HCT116 (cell line): ENCODE results near the gene TSPAN7. TPM values are rescaled to one million over a fixed set of nuclear protein-coding genes. Genes with fewer than 3 reads are reported as not detected.

Source experiments
- ATAC-seq: fragments of 200-7000 bp; cut with Tn5 transposase; 2 replicates; pipeline ENCODE4 v1.9.1; 2020; ENCODE audit warnings: mild to moderate bottlenecking, moderate library complexity
- BruUV-seq: library from RNA; stranded (reverse); fragments of 400-500 nt; replicated peaks from 2 replicates; lab custom pipeline; 2021; lab: Mats Ljungman, UMichigan
- CTCF ChIA-PET: fragments of 300-600 bp; sonication (Branson Sonifier 250); formaldehyde crosslinking; loops from one replicate; lab custom pipeline; 2021; ENCODE audit warnings: antibody characterized with exemption; lab: Charles Lee
- POLR2A ChIA-PET: fragments of 300-600, 350-600 bp; sonication (Branson Sonifier 250); formaldehyde crosslinking; loops from one replicate; lab custom pipeline; 2021; ENCODE audit warnings: antibody characterized with exemption; lab: Charles Lee
- RAD21 ChIA-PET, 2 experiments: fragments of 300-600 bp; sonication (Branson Sonifier 250); formaldehyde crosslinking; loops; one replicate each; lab custom pipeline; 2023; ENCODE audit warnings: low total read pairs in 2 of 2; ENCODE audit not compliant: uncharacterized antibody in 2 of 2, unreplicated experiment in 2 of 2, low non-redundant PET in 1 of 2; lab: Charles Lee
- DNase-seq: peaks from one replicate; pipeline ENCODE4 v3.0.0-alpha.2; 2010; ENCODE audit warnings: low read depth, low spot score
- H2AFZ ChIP-seq: fragments of 200-600 bp; shearing (Covaris generic), sonication (generic); 2 replicates; pipeline ENCODE4 v1.6.1; 2017; ENCODE audit warnings: low read depth, mixed run types, mixed read lengths, antibody characterized with exemption, low read length; ENCODE audit not compliant: poor library complexity, severe bottlenecking
- H3K27ac ChIP-seq: 2 replicates; pipeline ENCODE4 v1.5.1; 2012; ENCODE audit warnings: low read depth, low read length
- H3K27me3 ChIP-seq: fragments of 200-600 bp; sonication (generic); 2 replicates; pipeline ENCODE4 v1.6.1; 2016; ENCODE audit warnings: mixed run types, low read length, mixed read lengths; ENCODE audit not compliant: insufficient read depth
- H3K36me3 ChIP-seq, 2 experiments: fragments of 200-500 bp in 1 of 2; fragments of 200-600 bp in 1 of 2; sonication (Bioruptor generic) in 1 of 2; sonication (generic) in 1 of 2; 2 replicates each; pipeline versions ENCODE4 v1.5.1 to v1.6.1; 2014 to 2016; ENCODE audit warnings: low read length in 2 of 2, inconsistent platforms in 1 of 2, mixed read lengths in 1 of 2, mixed run types in 1 of 2; ENCODE audit not compliant: insufficient read depth in 2 of 2, control insufficient read depth in 1 of 2
- H3K4me1 ChIP-seq, 2 experiments: fragments of 200-600 bp in 1 of 2; sonication (generic) in 1 of 2; 2 replicates each; pipeline versions ENCODE4 v1.5.1 to v1.6.1; 2012 to 2017; ENCODE audit warnings: low read length in 2 of 2, inconsistent platforms in 1 of 2, mild to moderate bottlenecking in 1 of 2, mixed read lengths in 1 of 2, mixed run types in 1 of 2, moderate library complexity in 1 of 2; ENCODE audit not compliant: insufficient read depth in 2 of 2, control insufficient read depth in 1 of 2
- H3K4me2 ChIP-seq: fragments of 200-600 bp; sonication (generic); 2 replicates; pipeline ENCODE4 v1.6.1; 2017; ENCODE audit warnings: mixed run types, low read length, mixed read lengths
- H3K4me3 ChIP-seq, 2 experiments: fragments of 200-600 bp in 1 of 2; sonication (generic) in 1 of 2; replicated peaks in 1 of 2; 2 replicates each; pipeline ENCODE4 v1.5.1; 2011 to 2016; ENCODE audit warnings: low read length in 2 of 2, control low read depth in 1 of 2, low read depth in 1 of 2, mild to moderate bottlenecking in 1 of 2, mixed read lengths in 1 of 2, mixed run types in 1 of 2
- H3K79me2 ChIP-seq: fragments of 200-600 bp; sonication (generic); 2 replicates; pipeline ENCODE4 v1.6.1; 2017; ENCODE audit warnings: mild to moderate bottlenecking, mixed run types, low read length, moderate library complexity, mixed read lengths; ENCODE audit not compliant: insufficient read depth
- H3K9ac ChIP-seq: fragments of 200-600 bp; sonication (generic); 2 replicates; pipeline ENCODE4 v1.6.1; 2016; ENCODE audit warnings: low read length, mixed read lengths
- H3K9me2 ChIP-seq: fragments of 200-600 bp; sonication (generic), shearing (Covaris generic); 2 replicates; pipeline ENCODE4 v1.6.1; 2017; ENCODE audit warnings: mixed run types, mild to moderate bottlenecking, moderate library complexity; ENCODE audit not compliant: insufficient read depth
- H3K9me3 ChIP-seq, 2 experiments: fragments of 200-500 bp in 1 of 2; fragments of 200-600 bp in 1 of 2; sonication (Bioruptor generic) in 1 of 2; sonication (generic) in 1 of 2; 2 replicates each; pipeline ENCODE4 v1.6.1; 2014 to 2017; ENCODE audit warnings: low read length in 2 of 2, mixed read lengths in 2 of 2, inconsistent platforms in 1 of 2, low read depth in 1 of 2, mild to moderate bottlenecking in 1 of 2, mixed run types in 1 of 2, moderate library complexity in 1 of 2; ENCODE audit not compliant: control insufficient read depth in 1 of 2, insufficient read depth in 1 of 2
- H4K20me1 ChIP-seq: fragments of 200-600 bp; sonication (generic), shearing (Covaris generic); 2 replicates; pipeline ENCODE4 v1.6.1; 2017; ENCODE audit warnings: mixed run types, mild to moderate bottlenecking, moderate library complexity; ENCODE audit not compliant: insufficient read depth
- CBX3 ChIP-seq: IDR thresholded peaks from 2 replicates; pipeline ENCODE4 v1.6.1; 2012; ENCODE audit warnings: low read depth
- ELF1 ChIP-seq: IDR thresholded peaks from 2 replicates; pipeline ENCODE4 v1.6.1; 2012; ENCODE audit warnings: low read depth, borderline replicate concordance
- EZH2 ChIP-seq: fragments of 200-600 bp; sonication (generic); IDR thresholded peaks from 2 replicates; pipeline ENCODE4 v1.6.1; 2017; ENCODE audit warnings: antibody characterized with exemption, mixed run types
- SIN3A ChIP-seq: IDR thresholded peaks from 2 replicates; pipeline ENCODE4 v1.6.1; 2012; ENCODE audit warnings: low read depth
- SRF ChIP-seq: IDR thresholded peaks from 2 replicates; pipeline ENCODE4 v1.6.1; 2012; ENCODE audit warnings: low read depth
- TCF7L2 ChIP-seq: IDR thresholded peaks from 2 replicates; pipeline ENCODE4 v1.7.0; 2011; ENCODE audit warnings: borderline replicate concordance, inconsistent platforms; ENCODE audit not compliant: insufficient read depth, insufficient read length; ENCODE audit errors: extremely low read depth
- intact Hi-C: fragments of 100-400 bp; cut with micrococcal nuclease; formaldehyde crosslinking; loops from 2 replicates; pipeline ENCODE4 v1.10.0; 2022
- total RNA-seq: library from RNA; stranded (reverse); gene quantifications from one replicate; pipeline ENCODE4 v1.2.1, GENCODE V29; 2021; ENCODE audit not compliant: unreplicated experiment
- TF ChIP-seq, protein P1 (sequence below): IDR thresholded peaks from 2 replicates; pipeline ENCODE4 v1.6.1; 2012; ENCODE audit warnings: low read depth
- TF ChIP-seq, protein P2 (sequence below): IDR thresholded peaks from 2 replicates; pipeline ENCODE4 v1.6.1; 2012
- TF ChIP-seq, protein P3 (sequence below): IDR thresholded peaks from 2 replicates; pipeline ENCODE4 v1.6.1; 2011; ENCODE audit warnings: mild to moderate bottlenecking, low read length, moderate library complexity; ENCODE audit not compliant: insufficient replicate concordance; ENCODE audit errors: extremely low read depth

TSPAN7 gene
- total RNA-seq, 1 experiment from 2014 or later: 2.9 TPM

DNA sequence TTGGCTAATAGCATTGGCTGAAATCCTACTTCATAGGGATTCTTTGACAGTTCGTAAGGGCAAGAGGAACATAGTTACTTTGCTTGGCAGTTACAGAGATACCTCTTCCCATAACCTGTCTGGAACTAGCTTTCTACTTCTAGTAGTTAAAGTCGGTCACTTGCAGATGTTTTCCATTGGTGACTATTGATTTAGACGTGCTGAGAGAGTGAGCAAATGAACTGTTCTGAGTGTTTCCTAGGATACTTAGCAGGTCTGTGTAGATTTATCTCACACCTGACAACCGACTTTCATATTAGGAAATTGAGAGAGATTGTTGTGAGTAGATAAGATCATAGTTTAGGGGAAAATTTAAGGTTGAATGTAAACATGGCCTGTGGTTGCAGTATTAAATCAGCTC, 116.8 kb downstream of the TSPAN7 start:
- ATAC-seq (no peak), DNase-seq (no peak)
- Histone ChIP-seq H4K20me1 (no peaks in the 10 kb centered on the region), H3K4me3 (no peak overlapping the region), H3K4me1 (no peaks in the 10 kb centered on the region), H3K9ac (no peak overlapping the region), H3K27me3 (no peaks in the 10 kb centered on the region), H3K9me2 (no peaks in the 10 kb centered on the region), H2AFZ (no peak overlapping the region), H3K4me2 (no peak overlapping the region), H3K9me3 (no peaks in the 10 kb centered on the region), H3K27ac (no peak overlapping the region), H3K36me3 (no peaks in the 10 kb centered on the region), H3K79me2 (no peaks in the 10 kb centered on the region)
- ChIA-PET RAD21 (no interaction called here), CTCF (no interaction called here), POLR2A (no interaction called here)
- TF ChIP-seq CBX3: no peak
- no peak for TF ChIP-seq SIN3A
- TF ChIP-seq, protein P1, sequence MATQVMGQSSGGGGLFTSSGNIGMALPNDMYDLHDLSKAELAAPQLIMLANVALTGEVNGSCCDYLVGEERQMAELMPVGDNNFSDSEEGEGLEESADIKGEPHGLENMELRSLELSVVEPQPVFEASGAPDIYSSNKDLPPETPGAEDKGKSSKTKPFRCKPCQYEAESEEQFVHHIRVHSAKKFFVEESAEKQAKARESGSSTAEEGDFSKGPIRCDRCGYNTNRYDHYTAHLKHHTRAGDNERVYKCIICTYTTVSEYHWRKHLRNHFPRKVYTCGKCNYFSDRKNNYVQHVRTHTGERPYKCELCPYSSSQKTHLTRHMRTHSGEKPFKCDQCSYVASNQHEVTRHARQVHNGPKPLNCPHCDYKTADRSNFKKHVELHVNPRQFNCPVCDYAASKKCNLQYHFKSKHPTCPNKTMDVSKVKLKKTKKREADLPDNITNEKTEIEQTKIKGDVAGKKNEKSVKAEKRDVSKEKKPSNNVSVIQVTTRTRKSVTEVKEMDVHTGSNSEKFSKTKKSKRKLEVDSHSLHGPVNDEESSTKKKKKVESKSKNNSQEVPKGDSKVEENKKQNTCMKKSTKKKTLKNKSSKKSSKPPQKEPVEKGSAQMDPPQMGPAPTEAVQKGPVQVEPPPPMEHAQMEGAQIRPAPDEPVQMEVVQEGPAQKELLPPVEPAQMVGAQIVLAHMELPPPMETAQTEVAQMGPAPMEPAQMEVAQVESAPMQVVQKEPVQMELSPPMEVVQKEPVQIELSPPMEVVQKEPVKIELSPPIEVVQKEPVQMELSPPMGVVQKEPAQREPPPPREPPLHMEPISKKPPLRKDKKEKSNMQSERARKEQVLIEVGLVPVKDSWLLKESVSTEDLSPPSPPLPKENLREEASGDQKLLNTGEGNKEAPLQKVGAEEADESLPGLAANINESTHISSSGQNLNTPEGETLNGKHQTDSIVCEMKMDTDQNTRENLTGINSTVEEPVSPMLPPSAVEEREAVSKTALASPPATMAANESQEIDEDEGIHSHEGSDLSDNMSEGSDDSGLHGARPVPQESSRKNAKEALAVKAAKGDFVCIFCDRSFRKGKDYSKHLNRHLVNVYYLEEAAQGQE: no peak
- TF ChIP-seq, protein P2, sequence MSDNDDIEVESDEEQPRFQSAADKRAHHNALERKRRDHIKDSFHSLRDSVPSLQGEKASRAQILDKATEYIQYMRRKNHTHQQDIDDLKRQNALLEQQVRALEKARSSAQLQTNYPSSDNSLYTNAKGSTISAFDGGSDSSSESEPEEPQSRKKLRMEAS: no peak
- TF ChIP-seq TCF7L2: no peak
- no peak for TF ChIP-seq ELF1
- TF ChIP-seq SRF: no peak
- TF ChIP-seq, protein P3, sequence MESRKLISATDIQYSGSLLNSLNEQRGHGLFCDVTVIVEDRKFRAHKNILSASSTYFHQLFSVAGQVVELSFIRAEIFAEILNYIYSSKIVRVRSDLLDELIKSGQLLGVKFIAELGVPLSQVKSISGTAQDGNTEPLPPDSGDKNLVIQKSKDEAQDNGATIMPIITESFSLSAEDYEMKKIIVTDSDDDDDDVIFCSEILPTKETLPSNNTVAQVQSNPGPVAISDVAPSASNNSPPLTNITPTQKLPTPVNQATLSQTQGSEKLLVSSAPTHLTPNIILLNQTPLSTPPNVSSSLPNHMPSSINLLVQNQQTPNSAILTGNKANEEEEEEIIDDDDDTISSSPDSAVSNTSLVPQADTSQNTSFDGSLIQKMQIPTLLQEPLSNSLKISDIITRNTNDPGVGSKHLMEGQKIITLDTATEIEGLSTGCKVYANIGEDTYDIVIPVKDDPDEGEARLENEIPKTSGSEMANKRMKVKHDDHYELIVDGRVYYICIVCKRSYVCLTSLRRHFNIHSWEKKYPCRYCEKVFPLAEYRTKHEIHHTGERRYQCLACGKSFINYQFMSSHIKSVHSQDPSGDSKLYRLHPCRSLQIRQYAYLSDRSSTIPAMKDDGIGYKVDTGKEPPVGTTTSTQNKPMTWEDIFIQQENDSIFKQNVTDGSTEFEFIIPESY: no peak
- no peak for TF ChIP-seq EZH2
- BruUV-seq: no TSS peak
- intact Hi-C loops: no loop called here
